Measurements from ENCODE around the gene TMEM52.

GRCh38 chr1:1942753-1943656, 23.9 kb upstream of the TMEM52 start:
- TF ChIP-seq POLR2A (IDR thresholded peaks at IDR 0.05; ENCODE audit: low read depth, low read length) (no peak), POLR2AphosphoS5 (IDR thresholded peaks at IDR 0.05; ENCODE audit: low read depth, low read length) (no peak), TAF1 (IDR thresholded peaks at IDR 0.05; ENCODE audit: borderline replicate concordance, low read depth, low read length) (no peak)

Data from GM12892 (cell line).